Measurements from ENCODE around the gene TWF2. TPM values are rescaled to one million over a fixed set of nuclear protein-coding genes. Genes with fewer than 3 reads are reported as not detected.

TWF2 gene
- total and polyA plus RNA-seq, 10 of the 15 experiments (the other 5 are each of a cell fraction or from before 2014, with no cell fraction given): 0.16 to 106 (median 68.5) TPM

- TF ChIP-seq MLLT1 (IDR thresholded peaks at IDR 0.05) (0 out of 2 replicates have a peak, but pooled peaks have one; percentile 28), IRF5 (IDR thresholded peaks at IDR 0.05; ENCODE audit: borderline replicate concordance) (no peak), NBN (IDR thresholded peaks at IDR 0.05) (0 out of 2 replicates have a peak, but pooled peaks have one; percentile 36), KAT2A (conservative IDR thresholded peaks at IDR 0.05; ENCODE audit: control insufficient read depth, low read depth, low read length) (no peak), BACH1 (IDR thresholded peaks at IDR 0.05; ENCODE audit: borderline replicate concordance) (no peak), SKIL (IDR thresholded peaks at IDR 0.05; ENCODE audit: low read depth, poor library complexity, severe bottlenecking) (no peak)
- TF ChIP-seq, protein P1, sequence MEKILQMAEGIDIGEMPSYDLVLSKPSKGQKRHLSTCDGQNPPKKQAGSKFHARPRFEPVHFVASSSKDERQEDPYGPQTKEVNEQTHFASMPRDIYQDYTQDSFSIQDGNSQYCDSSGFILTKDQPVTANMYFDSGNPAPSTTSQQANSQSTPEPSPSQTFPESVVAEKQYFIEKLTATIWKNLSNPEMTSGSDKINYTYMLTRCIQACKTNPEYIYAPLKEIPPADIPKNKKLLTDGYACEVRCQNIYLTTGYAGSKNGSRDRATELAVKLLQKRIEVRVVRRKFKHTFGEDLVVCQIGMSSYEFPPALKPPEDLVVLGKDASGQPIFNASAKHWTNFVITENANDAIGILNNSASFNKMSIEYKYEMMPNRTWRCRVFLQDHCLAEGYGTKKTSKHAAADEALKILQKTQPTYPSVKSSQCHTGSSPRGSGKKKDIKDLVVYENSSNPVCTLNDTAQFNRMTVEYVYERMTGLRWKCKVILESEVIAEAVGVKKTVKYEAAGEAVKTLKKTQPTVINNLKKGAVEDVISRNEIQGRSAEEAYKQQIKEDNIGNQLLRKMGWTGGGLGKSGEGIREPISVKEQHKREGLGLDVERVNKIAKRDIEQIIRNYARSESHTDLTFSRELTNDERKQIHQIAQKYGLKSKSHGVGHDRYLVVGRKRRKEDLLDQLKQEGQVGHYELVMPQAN (conservative IDR thresholded peaks at IDR 0.05): no peak
Observed at GRCh38 chr3:52238193-52238760, 681 bp downstream of the TWF2 start (continued).

All from GM12878 (cell line).